Left lung (tissue), 10 donors: ENCODE results near the gene EFNA2. TPM values are rescaled to one million over a fixed set of nuclear protein-coding genes. Genes with fewer than 3 reads are reported as not detected.

Experiments
- ATAC-seq: fragments of 200-7000 bp; cut with Tn5 transposase; one replicate; pipeline ENCODE4 v1.9.1; 2020; ENCODE audit warnings: moderate library complexity
- DNase-seq, 4 donors: peaks; one replicate each; pipeline ENCODE4 v3.0.0-alpha.2; 2013 to 2020
- H3K27ac ChIP-seq, 2 donors: fragments of 200-600 bp; sonication (generic) in 1 of 2; one replicate each; pipeline versions ENCODE4 v1.5.0 to v1.8.0; 2020 to 2021
- H3K27me3 ChIP-seq, 2 donors: fragments of 200-600 bp; sonication (generic) in 1 of 2; one replicate each; pipeline versions ENCODE4 v1.5.0 to v1.8.0; 2020 to 2021
- H3K36me3 ChIP-seq, 2 donors: fragments of 200-600 bp; sonication (generic) in 1 of 2; one replicate each; pipeline versions ENCODE4 v1.5.0 to v1.8.0; 2020 to 2021
- H3K4me1 ChIP-seq, 2 donors: fragments of 200-600 bp; one replicate each; pipeline ENCODE4 v1.8.0; 2021
- H3K4me3 ChIP-seq, 2 donors: fragments of 200-600 bp; sonication (generic) in 1 of 2; one replicate each; pipeline versions ENCODE4 v1.5.0 to v1.8.0; 2020 to 2021; ENCODE audit warnings: mild to moderate bottlenecking in 1 of 2
- H3K9me3 ChIP-seq, 2 donors: fragments of 200-600 bp; sonication (generic) in 1 of 2; one replicate each; pipeline versions ENCODE4 v1.5.0 to v1.8.0; 2020 to 2021
- CTCF ChIP-seq, 2 donors: fragments of 200-600 bp; sonication (generic) in 1 of 2; IDR thresholded peaks; one replicate each; pipeline versions ENCODE4 v1.5.0 to v1.8.0; 2021; ENCODE audit warnings: antibody characterized with exemption in 2 of 2
- intact Hi-C, 2 donors: fragments of 100-400 bp; cut with DNase I; formaldehyde crosslinking; loops; one replicate each; pipeline versions ENCODE4 v1.11.2 to v1.14.2; 2022
- polyA plus RNA-seq, 6 donors: library from polyadenylated mRNA; unstranded; fragments of 120-200 nt; gene quantifications; one replicate each; pipeline ENCODE4 v1.2.1, GENCODE V29; 2013; ENCODE audit not compliant: insufficient read length in 6 of 6
- total RNA-seq, 2 donors: library from RNA; stranded (reverse); fragmentation: NEBNext Ultra II Directional; extraction: Animal tissue kit (Norgen Biotek cat#: 25700); gene quantifications; one replicate each; pipeline ENCODE4 v1.2.1, GENCODE V29; 2021
- donor health status: DM: no; HTN: yes; CAD: no.
- donor health status: DM: no; HTN: no; CAD: no.

EFNA2 gene
- total and polyA plus RNA-seq, 8 donors, result 0.48 to 2.0 (median 0.79) TPM; not detected in 1

- Histone ChIP-seq H3K4me1 (peaks cover 49 to 89% of the 10 kb centered on the region in 2 donors), H3K27ac (peak overlapping the region; percentile 79 to 99), H3K27me3 (no peaks in the 10 kb centered on the region), H3K4me3 (peak overlapping the region in 1 of 2 donors; percentile 65), H3K9me3 (no peaks in the 10 kb centered on the region), H3K36me3 (peaks cover 0 to 3% of the 10 kb centered on the region in 2 donors)
- DNase-seq (no peak), ATAC-seq (no peak)
- TF ChIP-seq CTCF (IDR thresholded peaks at IDR 0.05), result no peak
- intact Hi-C loops, result no loop called here
Measured at GRCh38 chr19:1265615-1266128, 20.0 kb upstream of the EFNA2 start.

GRCh38 chr19:1266129-1266915 is 19.4 kb upstream of the EFNA2 start:
- ATAC-seq (peak; percentile 62), DNase-seq (peak in 3 of 4 donors; percentile 71 to 99 (median 93))
- Histone ChIP-seq H3K4me1 (peaks cover 54 to 90% of the 10 kb centered on the region in 2 donors), H3K9me3 (no peaks in the 10 kb centered on the region), H3K36me3 (peaks cover 0 to 9% of the 10 kb centered on the region in 2 donors), H3K4me3 (peak overlapping the region; percentile 55 to 65), H3K27me3 (no peaks in the 10 kb centered on the region), H3K27ac (peak overlapping the region; percentile 79 to 99)
- intact Hi-C loops, result no loop called here
- no peak for TF ChIP-seq CTCF (IDR thresholded peaks at IDR 0.05)

GRCh38 chr19:1266916-1267476 is 18.7 kb upstream of the EFNA2 start:
- H3K27ac ChIP-seq, result peak overlapping the region; percentile 79 to 99
- no peaks in the 10 kb centered on the region for H3K9me3 ChIP-seq
- intact Hi-C loops, result no loop called here
- H3K4me1 ChIP-seq, result peaks cover 53 to 90% of the 10 kb centered on the region in 2 donors
- peak; percentile 98 to 99 for TF ChIP-seq CTCF (IDR thresholded peaks at IDR 0.05)
- no peaks in the 10 kb centered on the region for H3K27me3 ChIP-seq
- peak overlapping the region; percentile 55 to 65 for H3K4me3 ChIP-seq
- peaks cover 0 to 16% of the 10 kb centered on the region in 2 donors for H3K36me3 ChIP-seq
- ATAC-seq (peak; percentile 37), DNase-seq (peak in 2 of 4 donors; percentile 77 to 97)

GRCh38 chr19:1267477-1268225 is 18.0 kb upstream of the EFNA2 start:
- no peak for TF ChIP-seq CTCF (IDR thresholded peaks at IDR 0.05)
- Histone ChIP-seq H3K9me3 (no peaks in the 10 kb centered on the region), H3K4me3 (peak overlapping the region in 1 of 2 donors; percentile 65), H3K27me3 (no peaks in the 10 kb centered on the region), H3K4me1 (peaks cover 52 to 90% of the 10 kb centered on the region in 2 donors), H3K27ac (no peak overlapping the region), H3K36me3 (peaks cover 3 to 22% of the 10 kb centered on the region in 2 donors)
- intact Hi-C loops, result no loop called here
- ATAC-seq (no peak), DNase-seq (no peak)
